Hematopoietic multipotent progenitor cell treated with erythropoietin and hydrocortisone succinate and interleukin-3 and kit ligand, for 15 days (in vitro differentiated cells): ENCODE measurements around the gene SLC18B1.

ENCODE experiments used
- DNase-seq: peaks from one replicate; pipeline ENCODE4 v3.0.0-alpha.2; 2015; ENCODE audit warnings: low spot score

Gene SLC18B1

GRCh38 chr6:132741281-132741680, 57.2 kb downstream of the SLC18B1 start:
- no peak for DNase-seq

DNA sequence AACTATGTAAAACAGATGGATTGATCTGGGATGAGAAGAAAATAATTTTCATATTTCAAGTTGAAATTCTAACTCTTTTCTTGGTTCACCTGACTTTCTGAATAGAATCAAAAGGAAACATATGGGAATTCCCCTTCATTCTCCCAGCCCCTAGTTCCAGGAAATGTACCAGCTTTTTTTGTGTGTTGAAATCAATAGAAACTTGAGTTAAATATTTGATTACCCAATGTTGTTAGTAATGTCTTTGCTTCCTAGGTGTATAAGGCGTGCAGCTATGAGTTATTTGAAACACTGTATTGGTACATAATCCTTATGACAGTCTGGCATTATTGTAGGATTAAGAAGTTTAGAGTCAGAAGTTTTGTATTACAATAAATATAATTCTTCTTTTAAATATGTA, 62.2 kb downstream of the SLC18B1 start:
- no peak for DNase-seq

- DNase-seq: no peak
Measured at GRCh38 chr6:132734694-132735236, 63.7 kb downstream of the SLC18B1 start.

- DNase-seq: no peak
Measured at GRCh38 chr6:132733814-132734213, 64.6 kb downstream of the SLC18B1 start.

GRCh38 chr6:132733283-132733682, 65.2 kb downstream of the SLC18B1 start:
- no peak for DNase-seq

DNA sequence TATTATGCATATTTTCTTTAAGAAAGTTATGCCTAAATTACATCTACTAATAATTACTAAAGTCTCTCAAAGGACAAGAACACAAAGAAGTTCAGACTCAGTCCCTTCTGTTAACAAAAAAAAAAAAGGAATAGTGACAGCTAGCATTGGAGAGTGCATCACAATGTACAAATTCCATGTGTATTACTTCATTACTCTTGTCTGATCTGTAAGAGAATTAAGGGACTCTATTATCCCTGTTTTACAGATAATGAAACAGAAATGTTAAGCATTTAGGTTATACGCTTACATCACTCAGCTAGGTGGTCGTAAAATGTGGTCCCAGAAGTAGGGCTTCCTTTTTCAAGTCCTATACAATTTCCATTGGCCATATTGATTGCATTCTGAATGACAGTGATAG, 67.4 kb downstream of the SLC18B1 start:
- DNase-seq: no peak

DNA sequence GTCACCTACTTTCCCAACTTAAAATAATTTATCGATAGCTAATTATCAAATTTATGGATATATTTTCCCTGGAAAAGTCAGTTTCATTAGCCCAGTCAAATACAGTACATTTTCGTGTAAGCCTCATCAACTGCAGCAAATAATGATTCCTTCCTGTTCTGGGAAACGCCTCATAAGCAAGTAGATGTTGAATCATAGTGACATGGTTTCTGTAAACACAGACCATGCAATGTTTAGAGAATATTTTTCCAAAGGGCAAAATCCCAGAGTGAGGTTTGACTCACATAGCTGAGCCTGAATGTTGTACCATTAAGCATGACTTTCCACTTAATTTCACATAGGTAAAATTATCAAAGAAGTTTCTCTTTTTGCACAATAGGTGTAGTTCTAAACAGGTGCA, 67.9 kb downstream of the SLC18B1 start:
- no peak for DNase-seq

DNA sequence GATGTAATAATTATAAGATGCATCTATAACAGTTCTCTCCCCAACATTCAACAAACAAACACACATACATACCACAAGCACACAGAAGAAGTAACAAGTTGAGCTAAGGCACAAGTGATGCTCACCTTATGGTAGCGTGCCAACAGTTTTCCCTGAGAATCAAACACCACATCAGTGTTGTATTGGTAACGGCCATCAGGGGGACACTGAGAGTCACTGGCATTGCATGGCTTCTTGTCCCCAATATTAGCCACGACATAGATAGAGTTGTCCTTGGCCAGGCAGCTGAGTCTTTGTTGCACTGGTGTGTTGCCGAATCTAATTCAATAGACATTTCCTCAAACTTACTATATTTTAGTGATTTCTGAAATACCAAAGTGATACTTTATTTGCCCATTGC, 69.8 kb downstream of the SLC18B1 start:
- DNase-seq: peak; percentile 22

GRCh38 chr6:132726608-132726975, 71.8 kb downstream of the SLC18B1 start:
- no peak for DNase-seq

DNA sequence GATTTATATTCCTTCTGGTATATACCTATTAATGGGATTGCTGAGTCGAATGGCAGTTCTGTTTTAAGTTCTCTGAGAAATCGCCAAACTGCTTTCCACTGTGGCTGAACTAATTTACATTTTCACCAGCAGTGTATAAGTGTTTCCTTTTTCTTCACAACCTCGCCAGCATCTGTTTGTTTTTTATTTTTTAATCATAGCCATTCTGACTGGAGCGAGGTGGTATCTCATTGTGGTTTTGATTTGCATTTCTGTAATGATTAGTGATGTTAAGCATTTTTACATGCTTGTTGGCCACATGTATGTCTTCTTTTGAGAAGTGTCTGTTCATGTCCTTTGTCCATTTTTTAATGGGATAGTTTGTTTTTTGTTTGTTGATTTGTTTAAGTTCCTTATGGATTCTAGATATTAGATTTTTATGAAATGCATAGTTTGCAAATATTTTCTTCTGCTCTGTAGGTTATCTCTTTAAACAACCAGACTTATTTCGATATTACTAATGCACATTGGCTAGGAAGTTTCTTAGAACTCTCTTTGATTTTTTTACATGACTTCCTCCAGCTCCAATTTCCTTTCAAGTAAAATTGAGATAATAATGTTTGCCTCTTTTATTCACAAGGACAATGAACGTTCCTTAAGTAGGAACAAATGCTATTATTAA, 72.4 kb downstream of the SLC18B1 start:
- no peak for DNase-seq

- no peak for DNase-seq
Measured at GRCh38 chr6:132725471-132725870, 73.0 kb downstream of the SLC18B1 start.

DNA sequence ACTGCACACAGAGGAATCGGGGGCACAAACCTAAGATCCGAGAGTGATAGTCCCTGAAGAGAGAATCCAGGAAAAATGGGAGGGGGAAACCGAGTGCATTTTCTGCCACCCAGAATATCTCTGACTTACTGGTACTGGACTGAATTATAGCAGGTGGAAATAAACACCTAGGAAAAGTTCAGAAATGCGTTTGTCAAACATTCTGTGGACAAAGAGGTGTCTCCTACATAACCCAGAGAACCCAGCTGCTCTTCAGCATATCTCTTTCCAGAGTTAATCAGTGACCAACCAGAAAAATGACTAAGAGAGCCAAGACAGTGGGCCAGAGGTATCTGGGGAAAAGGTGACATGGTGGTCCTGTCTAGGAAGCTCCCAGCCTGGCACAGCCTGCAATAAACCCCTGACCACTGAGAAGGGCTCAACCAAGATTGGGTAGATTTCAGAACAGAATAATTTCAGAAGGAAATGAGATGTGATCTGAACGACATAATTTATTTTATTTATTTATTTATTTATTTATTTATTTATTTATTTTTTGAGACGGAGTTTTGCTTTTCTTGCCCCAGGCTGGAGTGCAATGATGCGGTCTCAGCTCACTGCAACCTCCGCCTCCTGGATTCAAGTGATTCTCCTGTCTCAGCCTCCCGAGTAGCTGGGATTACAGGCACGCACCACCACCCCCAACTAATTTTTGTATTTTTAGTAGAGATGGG, 78.5 kb downstream of the SLC18B1 start:
- DNase-seq: no peak
